ENCODE results near the gene TMOD3. TPM values are rescaled to one million over a fixed set of nuclear protein-coding genes. Genes with fewer than 3 reads are reported as not detected.

The TMOD3 gene
- total and polyA plus RNA-seq, 2 of the 8 experiments (the other 6 are each of a cell fraction or from before 2014, with no cell fraction given): 3.9 to 29.0 TPM

- TF ChIP-seq BRCA1 (IDR thresholded peaks at IDR 0.05; ENCODE audit: low read depth, low read length) (no peak), EP300 (IDR thresholded peaks at IDR 0.05; ENCODE audit: borderline replicate concordance in 1 of 2, low read depth in 2 of 2, low read length in 2 of 2) (no peak), RBBP5 (IDR thresholded peaks at IDR 0.05; ENCODE audit: borderline replicate concordance, low read depth, low read length) (no peak)
- Histone ChIP-seq H3K79me2 (ENCODE audit: control insufficient read depth in 1 of 2, insufficient read depth in 2 of 2, low read length in 2 of 2) (no peaks in the 10 kb centered on the region), H2BK5ac (ENCODE audit: low read depth, low read length) (no peak overlapping the region), H3K4me2 (ENCODE audit: insufficient read depth in 1 of 2, low read depth in 2 of 2, low read length in 2 of 2) (no peak overlapping the region), H2BK15ac (ENCODE audit: low read length) (no peak overlapping the region), H3K27me3 (replicated peaks in 1 of 4; ENCODE audit: control insufficient read depth in 3 of 4, extremely low read depth in 1 of 4, insufficient read depth in 3 of 4, low read length in 3 of 4) (no peaks in the 10 kb centered on the region), H3K9ac (replicated peaks in 1 of 4; ENCODE audit: extremely low read depth in 1 of 4, low read depth in 3 of 4, low read length in 3 of 4) (no peak overlapping the region), H2BK120ac (replicated peaks; ENCODE audit: low read depth, low read length) (no peak overlapping the region), H3K14ac (ENCODE audit: insufficient read length) (no peak overlapping the region), H3K27ac (ENCODE audit: low read depth, low read length) (no peak overlapping the region), H2BK12ac (ENCODE audit: low read depth, low read length) (no peak overlapping the region), H2BK20ac (ENCODE audit: low read length) (no peak overlapping the region), H3K4me3 (ENCODE audit: extremely low read depth in 1 of 4, insufficient read depth in 2 of 4, low read depth in 3 of 4, low read length in 4 of 4) (no peak overlapping the region), H2AK5ac (ENCODE audit: low read depth, low read length) (no peak overlapping the region), H3K18ac (ENCODE audit: extremely low read depth, low read length) (no peak overlapping the region), H3K4me1 (replicated peaks in 1 of 4; ENCODE audit: control insufficient read depth in 3 of 4, insufficient read depth in 4 of 4, low read length in 3 of 4) (no peaks in the 10 kb centered on the region; a peak in 2 of 7 replicates), H4K20me1 (replicated peaks in 1 of 2; ENCODE audit: control insufficient read depth in 1 of 2, insufficient read depth in 2 of 2, low read length in 2 of 2) (no peaks in the 10 kb centered on the region), H3K23me2 (ENCODE audit: low read depth, low read length) (no peaks in the 10 kb centered on the region), H3K56ac (replicated peaks; ENCODE audit: insufficient read length, low read depth, low read length) (no peak overlapping the region), H4K8ac (ENCODE audit: extremely low read depth, insufficient read depth, low read length) (no peak overlapping the region), H4K91ac (replicated peaks; ENCODE audit: insufficient read length, low read length) (no peak overlapping the region), H2AFZ (ENCODE audit: low read length) (no peak overlapping the region), H3K4ac (replicated peaks; ENCODE audit: insufficient read length, low read depth, low read length) (no peak overlapping the region), H3K9me3 (ENCODE audit: insufficient read depth in 2 of 2, low read depth in 1 of 2, low read length in 1 of 2) (no peaks in the 10 kb centered on the region), H4K5ac (ENCODE audit: insufficient read length, low read depth, low read length) (no peak overlapping the region), H3K23ac (ENCODE audit: insufficient read length) (no peak overlapping the region), H3K36me3 (ENCODE audit: control insufficient read depth in 2 of 4, insufficient read depth in 4 of 4, low read length in 3 of 4) (no peaks in the 10 kb centered on the region), H3K79me1 (ENCODE audit: low read depth, low read length) (no peaks in the 10 kb centered on the region)
- ChIA-PET POLR2A (ENCODE audit: partially characterized antibody) (interaction anchor here (1.0 kb wide), 1 partner anchor 9 kb away, joined by 3 read pairs; no protein-coding TSS in a partner anchor), CTCF (ENCODE audit: partially characterized antibody) (interaction anchor here (1.1 to 4.8 kb wide), 4 partner anchors 10 to 39 kb away, joined by 3 to 34 read pairs (median 8); no protein-coding TSS in a partner anchor)
- FAIRE-seq: no peak
- no peak for DNase-seq (ENCODE audit: low read depth in 1 of 2, low spot score in 2 of 2)
- 78% methylated on average over 1 of the region's 1 CpG; no CpG with 5 or more reads in 1 of the 2 experiments for WGBS, 2 experiments (ENCODE audit: extremely low coverage in 1 of 2, insufficient coverage in 1 of 2, insufficient read length in 1 of 2, insufficient replicate concordance in 2 of 2, low coverage in 1 of 2, low lambda C conversion rate in 2 of 2, missing lambda C conversion rate in 1 of 2)
These were observed 49.3 kb downstream of the TMOD3 start for GRCh38 chr15:51878446-51879386.
